Suprapubic skin (tissue), 4 donors: ENCODE data around the gene SLCO3A1. TPM values are rescaled to one million over a fixed set of nuclear protein-coding genes. Genes with fewer than 3 reads are reported as not detected.

ENCODE experiments used
- DNase-seq, 2 donors: peaks; one replicate each; pipeline ENCODE4 v3.0.0-alpha.2; 2019; ENCODE audit warnings: low spot score in 2 of 2
- H3K27ac ChIP-seq: fragments of 200-600 bp; sonication (generic); one replicate; pipeline ENCODE4 v1.5.1; 2019
- H3K27me3 ChIP-seq: fragments of 200-600 bp; sonication (generic); one replicate; pipeline ENCODE4 v1.5.1; 2019
- H3K36me3 ChIP-seq: fragments of 200-600 bp; sonication (generic); one replicate; pipeline ENCODE4 v1.5.1; 2019
- H3K4me1 ChIP-seq: fragments of 200-600 bp; sonication (generic); one replicate; pipeline ENCODE4 v1.5.1; 2019
- H3K4me3 ChIP-seq: fragments of 200-600 bp; sonication (generic); one replicate; pipeline ENCODE4 v1.5.1; 2019; ENCODE audit warnings: mild to moderate bottlenecking
- H3K9me3 ChIP-seq: fragments of 200-600 bp; sonication (generic); one replicate; pipeline ENCODE4 v1.5.1; 2019
- CTCF ChIP-seq, 2 donors: fragments of 200-600 bp in 1 of 2; fragments of 450-650 bp in 1 of 2; sonication (generic) in 1 of 2; IDR thresholded peaks; one replicate each; pipeline ENCODE4 v1.5.1; 2016 to 2019; ENCODE audit warnings: antibody characterized with exemption in 2 of 2, mild to moderate bottlenecking in 1 of 2, moderate library complexity in 1 of 2
- EP300 ChIP-seq: sonication (generic); formaldehyde crosslinking; IDR thresholded peaks from one replicate; pipeline ENCODE4 v1.6.1; 2017; ENCODE audit warnings: antibody characterized with exemption
- POLR2A ChIP-seq, 2 donors: fragments of 450-650 bp; IDR thresholded peaks; one replicate each; pipeline ENCODE4 v1.6.1; 2017; ENCODE audit warnings: antibody characterized with exemption in 2 of 2, mild to moderate bottlenecking in 2 of 2, moderate library complexity in 2 of 2
- POLR2AphosphoS5 ChIP-seq, 3 donors: sonication (generic); formaldehyde crosslinking; IDR thresholded peaks; one replicate each; pipeline ENCODE4 v1.6.1; 2017; ENCODE audit warnings: antibody characterized with exemption in 3 of 3
- WGBS: methylation state at CpG from one replicate; pipeline ENCODE4 v1.1.5; 2018; 5-methylcytosine and 5-hydroxymethylcytosine counted together
- total RNA-seq, 4 donors: library from RNA; depleted of rRNA; stranded (reverse); fragments of >200 nt; gene quantifications; one replicate each; pipeline ENCODE4 v1.1.0, GENCODE V29; 2016

The SLCO3A1 gene
- total RNA-seq, 4 donors from 2014 or later = 29.0 to 131 (median 44.6) TPM

GRCh38 chr15:92120094-92120795 is 266.7 kb downstream of the SLCO3A1 start:
- Histone ChIP-seq H3K9me3 (no peaks in the 10 kb centered on the region), H3K36me3 (peaks cover 31% of the 10 kb centered on the region), H3K27ac (no peak overlapping the region), H3K27me3 (no peaks in the 10 kb centered on the region), H3K4me3 (no peak overlapping the region), H3K4me1 (peaks cover 18% of the 10 kb centered on the region)
- no peak for DNase-seq
- WGBS = 78% methylated on average over 6 of the region's 6 CpGs
- TF ChIP-seq CTCF (IDR thresholded peaks at IDR 0.05) = no peak
- TF ChIP-seq POLR2AphosphoS5 (IDR thresholded peaks at IDR 0.05) = no peak
- no peak for TF ChIP-seq EP300
- no peak for TF ChIP-seq POLR2A (IDR thresholded peaks at IDR 0.05)

- Histone ChIP-seq H3K27ac (no peak overlapping the region), H3K27me3 (no peaks in the 10 kb centered on the region), H3K4me3 (no peak overlapping the region), H3K4me1 (peaks cover 18% of the 10 kb centered on the region), H3K36me3 (peaks cover 36% of the 10 kb centered on the region), H3K9me3 (no peaks in the 10 kb centered on the region)
- TF ChIP-seq EP300 (no peak), CTCF (IDR thresholded peaks at IDR 0.05) (no peak), POLR2AphosphoS5 (IDR thresholded peaks at IDR 0.05) (no peak), POLR2A (IDR thresholded peaks at IDR 0.05) (no peak)
- DNase-seq = no peak
These were observed 267.5 kb downstream of the SLCO3A1 start for GRCh38 chr15:92121047-92121446.

- H3K36me3 ChIP-seq = peaks cover 48% of the 10 kb centered on the region
- H3K27me3 ChIP-seq = no peaks in the 10 kb centered on the region
- H3K4me3 ChIP-seq = no peak overlapping the region
- 93% methylated on average over 2 of the region's 2 CpGs for WGBS
- TF ChIP-seq POLR2A (IDR thresholded peaks at IDR 0.05) = no peak
- no peak for TF ChIP-seq CTCF (IDR thresholded peaks at IDR 0.05)
- TF ChIP-seq POLR2AphosphoS5 (IDR thresholded peaks at IDR 0.05) = no peak
- no peak for TF ChIP-seq EP300
- H3K9me3 ChIP-seq = no peaks in the 10 kb centered on the region
- no peak for DNase-seq
- H3K4me1 ChIP-seq = peaks cover 6% of the 10 kb centered on the region
- H3K27ac ChIP-seq = no peak overlapping the region
These were observed 268.8 kb downstream of the SLCO3A1 start for GRCh38 chr15:92122259-92122658.

- 86% methylated on average over 6 of the region's 6 CpGs for WGBS
- TF ChIP-seq POLR2A (IDR thresholded peaks at IDR 0.05) = no peak
- TF ChIP-seq POLR2AphosphoS5 (IDR thresholded peaks at IDR 0.05) = no peak
- TF ChIP-seq EP300 = no peak
- no peak for TF ChIP-seq CTCF (IDR thresholded peaks at IDR 0.05)
- Histone ChIP-seq H3K4me3 (no peak overlapping the region), H3K4me1 (no peaks in the 10 kb centered on the region), H3K9me3 (no peaks in the 10 kb centered on the region), H3K36me3 (peaks cover 66% of the 10 kb centered on the region), H3K27ac (no peak overlapping the region), H3K27me3 (no peaks in the 10 kb centered on the region)
- no peak for DNase-seq
These were observed 270.6 kb downstream of the SLCO3A1 start for GRCh38 chr15:92123962-92124656.

- peaks cover 70% of the 10 kb centered on the region for H3K36me3 ChIP-seq
- H3K27me3 ChIP-seq = no peaks in the 10 kb centered on the region
- TF ChIP-seq POLR2AphosphoS5 (IDR thresholded peaks at IDR 0.05) (no peak), EP300 (no peak), CTCF (IDR thresholded peaks at IDR 0.05) (no peak), POLR2A (IDR thresholded peaks at IDR 0.05) (no peak)
- no peaks in the 10 kb centered on the region for H3K9me3 ChIP-seq
- no peaks in the 10 kb centered on the region for H3K4me1 ChIP-seq
- 79% methylated on average over 3 of the region's 3 CpGs for WGBS
- no peak for DNase-seq
- no peak overlapping the region for H3K4me3 ChIP-seq
- no peak overlapping the region for H3K27ac ChIP-seq
These were observed 271.1 kb downstream of the SLCO3A1 start for GRCh38 chr15:92124657-92125010.
